BJ (cell line): Measurements from ENCODE around the gene CDH22. TPM values are rescaled to one million over a fixed set of nuclear protein-coding genes. Genes with fewer than 3 reads are reported as not detected.

Experiments used
- CTCF ChIA-PET: fragments of 350-600 bp; formaldehyde crosslinking; extraction: SDS; loops from one replicate; lab custom pipeline; 2021; ENCODE audit warnings: antibody characterized with exemption, inconsistent platforms; lab: Yijun Ruan, JAX
- POLR2A ChIA-PET: fragments of 300-600 bp; sonication (Branson Sonifier 250); formaldehyde crosslinking; extraction: SDS; loops from one replicate; lab custom pipeline; 2021; ENCODE audit warnings: antibody characterized with exemption; lab: Charles Lee
- DNase-seq: peaks from one replicate; pipeline ENCODE4 v3.0.0-alpha.2; 2011; ENCODE audit warnings: low read depth
- H3K27me3 ChIP-seq: 2 replicates; pipeline ENCODE4 v1.6.0; 2011; ENCODE audit warnings: low read length; ENCODE audit not compliant: control insufficient read depth, insufficient read depth
- H3K36me3 ChIP-seq: 2 replicates; pipeline ENCODE4 v1.5.1; 2011; ENCODE audit warnings: low read length; ENCODE audit not compliant: control insufficient read depth, insufficient read depth
- H3K4me3 ChIP-seq: 2 replicates; pipeline ENCODE4 v1.5.1; 2011; ENCODE audit warnings: low read depth, mild to moderate bottlenecking, control low read depth, low read length
- CTCF ChIP-seq: IDR thresholded peaks from 2 replicates; pipeline ENCODE4 v1.5.1; 2011; ENCODE audit warnings: low read depth, mild to moderate bottlenecking, control low read depth, inconsistent platforms, low read length, moderate library complexity; ENCODE audit not compliant: insufficient read depth
- polyA plus RNA-seq: library from polyadenylated mRNA; depleted of rRNA; stranded (reverse); fragments of >200 nt; gene quantifications from 2 replicates; pipeline ENCODE4 v1.2.3, GENCODE V29; 2011; rRNA removed

The CDH22 gene
- polyA plus RNA-seq, 1 experiment: not detected

- DNase-seq: no peak
- ChIA-PET CTCF (interaction anchor here (0.6 to 1.2 kb wide), 8 partner anchors 10 to 356 kb away, joined by 3 to 5 read pairs (median 3); no protein-coding TSS in a partner anchor), POLR2A (no interaction called here)
- no peaks in the 10 kb centered on the region for H3K27me3 ChIP-seq
- H3K36me3 ChIP-seq: no peaks in the 10 kb centered on the region
- TF ChIP-seq CTCF: no peak
- H3K4me3 ChIP-seq: no peak overlapping the region
Observed at GRCh38 chr20:46129955-46130481, 178.3 kb downstream of the CDH22 start.

- DNase-seq: no peak
- TF ChIP-seq CTCF: peak; percentile 61
- ChIA-PET POLR2A (no interaction called here), CTCF (interaction anchor here (0.7 to 1.6 kb wide), 9 partner anchors 9 to 546 kb away, joined by 3 to 6 read pairs (median 3); partner anchors contain the start of gene ELMO2)
- no peaks in the 10 kb centered on the region for H3K27me3 ChIP-seq
- peaks cover under 1% of the 10 kb centered on the region; the same call in 1 of the 2 replicates for H3K36me3 ChIP-seq
- no peak overlapping the region for H3K4me3 ChIP-seq
Observed at GRCh38 chr20:46128310-46129151, 179.8 kb downstream of the CDH22 start.

GRCh38 chr20:46127396-46128010 is 180.8 kb downstream of the CDH22 start:
- POLR2A ChIA-PET: no interaction called here
- Histone ChIP-seq H3K27me3 (no peaks in the 10 kb centered on the region), H3K4me3 (no peak overlapping the region), H3K36me3 (peaks cover 3% of the 10 kb centered on the region; the same call in 1 of the 2 replicates)
- no peak for DNase-seq
- no peak for TF ChIP-seq CTCF
- CTCF ChIA-PET: interaction anchor here (1.3 to 1.6 kb wide), 2 partner anchors 8 to 221 kb away, joined by 3 to 6 read pairs; no protein-coding TSS in a partner anchor

GRCh38 chr20:46126440-46127056 is 181.8 kb downstream of the CDH22 start:
- Histone ChIP-seq H3K4me3 (no peak overlapping the region), H3K36me3 (peaks cover 3% of the 10 kb centered on the region; the same call in 1 of the 2 replicates), H3K27me3 (no peaks in the 10 kb centered on the region)
- no peak for DNase-seq
- CTCF ChIA-PET: no interaction called here
- no peak for TF ChIP-seq CTCF
- POLR2A ChIA-PET: no interaction called here

Other genes with a start within 250 kb of the CDH22 start
- 19.0 and 19.9 TPM in 2 replicates for gene NCOA5, start 218.5 kb downstream of the CDH22 start, polyA plus RNA-seq
- 7.5 and 11.6 TPM in 2 replicates for gene CD40, start 190.2 kb downstream of the CDH22 start, polyA plus RNA-seq
- gene ELMO2, start 98.1 kb upstream of the CDH22 start, polyA plus RNA-seq: 46.8 and 62.2 TPM in 2 replicates
- 0.93 and 1.8 TPM in 2 replicates for gene ZNF334, start 205.1 kb upstream of the CDH22 start, polyA plus RNA-seq
- not detected in 2 replicates for gene OCSTAMP, start 242.2 kb upstream of the CDH22 start, polyA plus RNA-seq